Bronchial epithelial cell (primary cell): Measurements from ENCODE around the gene RAB8A. TPM values are rescaled to one million over a fixed set of nuclear protein-coding genes. Genes with fewer than 3 reads are reported as not detected.
"Not testable (repeated sequence)": the region's sequence is repeated elsewhere in the genome, so short reads cannot be mapped to it uniquely, and the experiment has no call there.

Source experiments
- DNase-seq: peaks from one replicate; pipeline ENCODE4 v3.0.0-alpha.2; 2010; ENCODE audit warnings: low read depth
- FAIRE-seq: peaks from 2 replicates; lab custom pipeline; 2011; peaks lifted over from hg19 to GRCh38; lab: Jason Lieb, UNC
- H3K27me3 ChIP-seq: 2 replicates; pipeline ENCODE4 v1.5.1; 2011; ENCODE audit warnings: low read length; ENCODE audit not compliant: control insufficient read depth, insufficient read depth
- H3K36me3 ChIP-seq: 2 replicates; pipeline ENCODE4 v1.5.1; 2011; ENCODE audit warnings: low read length; ENCODE audit not compliant: control insufficient read depth, insufficient read depth
- H3K4me3 ChIP-seq: 2 replicates; pipeline ENCODE4 v1.5.1; 2011; ENCODE audit warnings: mild to moderate bottlenecking, low read depth, low read length, control low read depth
- CTCF ChIP-seq: IDR thresholded peaks from 2 replicates; pipeline ENCODE4 v1.5.1; 2011; ENCODE audit warnings: mild to moderate bottlenecking, moderate library complexity, low read length, control low read depth, inconsistent platforms; ENCODE audit not compliant: insufficient read depth, severe bottlenecking
- total RNA-seq: library from RNA; depleted of rRNA; stranded (reverse); fragments of >200 nt; gene quantifications from 2 replicates; pipeline ENCODE4 v1.2.1, GENCODE V29; 2014

Gene RAB8A
- total RNA-seq, 1 donor from 2014 or later, result 76.6 TPM

GRCh38 chr19:16076958-16077611 lies 34.6 kb upstream of the RAB8A start:
- Histone ChIP-seq H3K4me3 (peak overlapping the region; percentile 73), H3K36me3 (peaks cover 21% of the 10 kb centered on the region), H3K27me3 (no peaks in the 10 kb centered on the region)
- TF ChIP-seq CTCF, result no peak
- DNase-seq (no peak), FAIRE-seq (no peak)

DNA sequence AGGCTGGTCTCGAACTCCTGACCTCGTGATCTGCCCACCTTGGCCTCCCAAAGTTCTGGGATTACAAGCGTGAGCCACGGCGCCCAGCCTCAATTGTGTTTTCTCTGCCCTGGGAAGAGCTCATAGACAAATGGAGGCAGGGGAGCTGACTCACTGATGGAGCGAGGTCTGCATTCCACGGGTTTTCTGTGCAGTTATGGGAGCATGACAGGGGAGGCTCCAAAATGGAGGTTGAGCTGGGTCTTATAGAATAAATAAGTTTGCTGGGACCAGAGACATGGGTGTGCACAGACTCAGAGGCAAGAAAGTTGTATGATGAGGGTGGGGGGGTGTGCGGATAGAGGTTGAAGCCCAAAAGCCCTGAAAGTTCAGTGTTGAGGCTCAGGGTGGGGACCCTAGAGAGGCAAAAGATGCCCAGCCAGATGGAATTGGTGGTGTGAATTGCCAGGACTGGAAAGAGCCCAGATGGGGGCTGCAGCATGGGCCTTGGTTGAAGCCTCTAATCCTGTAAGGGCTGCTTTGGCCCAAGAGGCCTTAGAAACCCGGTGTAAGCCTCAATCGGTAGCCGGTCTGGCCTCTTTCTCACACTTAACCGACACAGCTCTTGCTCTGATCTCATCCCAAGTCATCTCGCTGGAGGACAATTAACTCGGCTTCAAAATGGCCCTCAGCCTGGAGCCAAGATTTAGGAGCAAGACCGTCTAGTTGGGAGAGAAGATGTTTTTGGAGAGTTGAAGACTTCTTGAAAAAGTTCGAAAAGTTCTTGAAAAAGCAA lies 33.5 kb upstream of the RAB8A start:
- DNase-seq (peak; percentile 81), FAIRE-seq (no peak)
- peaks cover 23% of the 10 kb centered on the region for H3K36me3 ChIP-seq

GRCh38 chr19:16078759-16079707 lies 32.7 kb upstream of the RAB8A start:
- DNase-seq, result peak; percentile 94
- FAIRE-seq, result no peak
- Histone ChIP-seq H3K27me3 (no peaks in the 10 kb centered on the region), H3K36me3 (peaks cover 23% of the 10 kb centered on the region), H3K4me3 (peak overlapping the region; percentile 73)
- TF ChIP-seq CTCF, result no peak

More for the DNA sequence above, 33.5 kb upstream of the RAB8A start:
- no peak for TF ChIP-seq CTCF
- H3K4me3 ChIP-seq, result peak overlapping the region; percentile 73
- H3K27me3 ChIP-seq, result no peaks in the 10 kb centered on the region

GRCh38 chr19:16084067-16084685 lies 27.5 kb upstream of the RAB8A start:
- no peak for TF ChIP-seq CTCF
- Histone ChIP-seq H3K36me3 (peaks cover 60% of the 10 kb centered on the region), H3K4me3 (no peak overlapping the region), H3K27me3 (no peaks in the 10 kb centered on the region)
- FAIRE-seq, result no peak
- DNase-seq, result no peak

DNA sequence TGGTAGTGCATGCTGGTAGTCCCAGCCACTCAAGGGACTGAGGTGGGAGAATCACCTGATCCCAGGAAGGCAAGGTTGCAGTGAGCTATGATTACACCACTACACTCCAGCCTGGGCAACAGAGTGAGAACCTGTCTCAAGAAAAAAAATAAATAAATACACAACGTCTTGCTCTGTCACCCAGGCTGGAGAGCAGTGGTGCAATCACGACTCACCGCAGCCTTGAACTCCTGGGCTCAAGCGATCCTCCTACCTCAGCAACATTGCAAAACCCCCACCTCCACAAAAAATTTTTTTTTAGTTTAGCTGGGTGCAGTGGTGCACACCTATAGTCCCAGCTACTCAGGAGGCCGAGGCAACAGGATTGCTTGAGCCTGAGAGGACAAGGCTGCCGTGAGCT lies 26.6 kb upstream of the RAB8A start:
- peaks cover 64% of the 10 kb centered on the region for H3K36me3 ChIP-seq
- no peak overlapping the region for H3K4me3 ChIP-seq
- peak; percentile 49 for DNase-seq
- no peak for FAIRE-seq
- no peak for TF ChIP-seq CTCF
- H3K27me3 ChIP-seq, result no peaks in the 10 kb centered on the region

- peaks cover 64% of the 10 kb centered on the region for H3K36me3 ChIP-seq
- not testable (repeated sequence) for H3K27me3 ChIP-seq, FAIRE-seq, DNase-seq, H3K4me3 ChIP-seq
Measured at GRCh38 chr19:16087404-16087803, 24.3 kb upstream of the RAB8A start.
